GM12875 (cell line): ENCODE results near the gene AGL.

ENCODE experiments used
- H3K4me3 ChIP-seq: one replicate; pipeline ENCODE4 v1.5.1; 2011; ENCODE audit warnings: low read depth, low read length, control low read depth
- TF ChIP-seq, protein P1 (sequence below): IDR thresholded peaks from 2 replicates; pipeline ENCODE4 v1.5.1; 2011; ENCODE audit warnings: low read depth, mild to moderate bottlenecking, control low read depth, inconsistent platforms, low read length, moderate library complexity, borderline replicate concordance; ENCODE audit not compliant: insufficient read depth

The AGL gene

DNA sequence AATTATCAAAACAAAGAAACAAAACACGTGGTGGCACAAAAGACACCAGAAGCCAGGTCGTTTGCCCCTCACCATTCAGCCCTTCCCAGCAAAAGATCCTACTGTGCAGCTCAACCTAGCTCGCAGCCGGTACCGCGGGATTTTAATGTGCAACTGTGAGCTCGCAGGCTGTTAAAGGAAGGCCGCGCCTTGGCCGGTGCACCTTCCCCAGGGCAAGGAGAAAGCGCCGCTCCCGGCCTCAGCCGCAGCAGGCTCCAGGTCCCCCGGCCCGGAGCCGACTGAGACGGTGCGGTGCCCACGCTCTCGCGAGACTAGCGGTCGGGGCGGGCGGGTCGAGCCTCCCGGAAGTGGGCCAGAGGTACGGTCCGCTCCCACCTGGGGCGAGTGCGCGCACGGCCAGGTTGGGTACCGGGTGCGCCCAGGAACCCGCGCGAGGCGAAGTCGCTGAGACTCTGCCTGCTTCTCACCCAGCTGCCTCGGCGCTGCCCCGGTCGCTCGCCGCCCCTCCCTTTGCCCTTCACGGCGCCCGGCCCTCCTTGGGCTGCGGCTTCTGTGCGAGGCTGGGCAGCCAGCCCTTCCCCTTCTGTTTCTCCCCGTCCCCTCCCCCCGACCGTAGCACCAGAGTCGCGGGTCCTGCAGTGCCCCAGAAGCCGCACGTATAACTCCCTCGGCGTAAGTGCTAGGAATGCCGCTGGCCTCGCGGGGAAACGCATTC, at the start of gene AGL:
Gene AGL (plus strand): TSS at position 618 of the 715 bp plus-strand sequence. CDS start 682 bp downstream, outside the sequence.
- TF ChIP-seq, protein P1, sequence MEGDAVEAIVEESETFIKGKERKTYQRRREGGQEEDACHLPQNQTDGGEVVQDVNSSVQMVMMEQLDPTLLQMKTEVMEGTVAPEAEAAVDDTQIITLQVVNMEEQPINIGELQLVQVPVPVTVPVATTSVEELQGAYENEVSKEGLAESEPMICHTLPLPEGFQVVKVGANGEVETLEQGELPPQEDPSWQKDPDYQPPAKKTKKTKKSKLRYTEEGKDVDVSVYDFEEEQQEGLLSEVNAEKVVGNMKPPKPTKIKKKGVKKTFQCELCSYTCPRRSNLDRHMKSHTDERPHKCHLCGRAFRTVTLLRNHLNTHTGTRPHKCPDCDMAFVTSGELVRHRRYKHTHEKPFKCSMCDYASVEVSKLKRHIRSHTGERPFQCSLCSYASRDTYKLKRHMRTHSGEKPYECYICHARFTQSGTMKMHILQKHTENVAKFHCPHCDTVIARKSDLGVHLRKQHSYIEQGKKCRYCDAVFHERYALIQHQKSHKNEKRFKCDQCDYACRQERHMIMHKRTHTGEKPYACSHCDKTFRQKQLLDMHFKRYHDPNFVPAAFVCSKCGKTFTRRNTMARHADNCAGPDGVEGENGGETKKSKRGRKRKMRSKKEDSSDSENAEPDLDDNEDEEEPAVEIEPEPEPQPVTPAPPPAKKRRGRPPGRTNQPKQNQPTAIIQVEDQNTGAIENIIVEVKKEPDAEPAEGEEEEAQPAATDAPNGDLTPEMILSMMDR: no peak
- H3K4me3 ChIP-seq: peak within 1 kb of the TSS; percentile 94

- TF ChIP-seq, protein P1: no peak
- H3K4me3 ChIP-seq: no peak overlapping the region
These were observed 48.6 kb upstream of the AGL start for GRCh38 chr1:99801584-99801983.

DNA sequence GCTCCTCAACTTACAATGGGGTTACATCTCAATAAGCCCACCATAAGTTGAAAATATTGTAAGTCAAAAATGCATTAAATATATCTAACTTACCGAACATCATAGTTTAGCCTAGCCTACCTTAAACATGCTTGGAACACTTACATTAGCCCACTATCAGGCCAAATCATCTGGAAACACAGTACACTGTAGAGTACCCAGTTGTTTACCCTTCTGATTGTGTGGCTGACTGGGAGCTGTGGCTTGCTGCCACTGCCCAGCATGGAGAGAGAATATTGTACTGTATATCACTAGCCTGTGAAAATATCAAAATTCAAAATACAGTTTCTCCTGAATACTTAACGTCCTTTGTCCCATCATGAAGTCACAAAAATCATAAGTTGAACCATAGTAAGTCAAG, 43.3 kb upstream of the AGL start:
- TF ChIP-seq, protein P1: no peak

GRCh38 chr1:99808391-99809115, 41.6 kb upstream of the AGL start:
- H3K4me3 ChIP-seq: no peak overlapping the region
- TF ChIP-seq, protein P1: no peak

More for the DNA sequence above, 43.3 kb upstream of the AGL start:
- no peak overlapping the region for H3K4me3 ChIP-seq

- H3K4me3 ChIP-seq: no peak overlapping the region
- TF ChIP-seq, protein P1: no peak
These were observed 39.1 kb upstream of the AGL start for GRCh38 chr1:99811075-99811474.

- H3K4me3 ChIP-seq: no peak overlapping the region
These were observed 38.4 kb upstream of the AGL start for GRCh38 chr1:99811747-99812146.

More at GRCh38 chr1:99811747-99812146, 38.4 kb upstream of the AGL start:
- TF ChIP-seq, protein P1: no peak
